Activated gamma-delta T cell treated with anti-CD3 and anti-CD28 coated beads, Interleukin-2, amount 50 U/mL, for 16 hours (primary cell): Measurements from ENCODE around the gene TMEM53.

Experiments
- DNase-seq: peaks from one replicate; pipeline ENCODE4 v3.0.0-alpha.2; 2020; ENCODE audit warnings: low read depth

TMEM53 gene

GRCh38 chr1:44628962-44629756, 45.1 kb downstream of the TMEM53 start:
- no peak for DNase-seq

- DNase-seq = no peak
Observed at GRCh38 chr1:44625348-44625747, 48.9 kb downstream of the TMEM53 start.

GRCh38 chr1:44624268-44624901, 49.9 kb downstream of the TMEM53 start:
- DNase-seq = no peak

- no peak for DNase-seq
Observed at GRCh38 chr1:44621841-44622286, 52.4 kb downstream of the TMEM53 start.

- DNase-seq = no peak
Observed at GRCh38 chr1:44620072-44620471, 54.2 kb downstream of the TMEM53 start.

GRCh38 chr1:44619261-44619900, 54.9 kb downstream of the TMEM53 start:
- no peak for DNase-seq

- no peak for DNase-seq
Observed at GRCh38 chr1:44617703-44618029, 56.6 kb downstream of the TMEM53 start.

GRCh38 chr1:44616991-44617702, 57.1 kb downstream of the TMEM53 start:
- no peak for DNase-seq

GRCh38 chr1:44616284-44616990, 57.8 kb downstream of the TMEM53 start:
- DNase-seq = no peak

- no peak for DNase-seq
Observed at GRCh38 chr1:44613941-44614340, 60.3 kb downstream of the TMEM53 start.

- no peak for DNase-seq
Observed at GRCh38 chr1:44611866-44612265, 62.4 kb downstream of the TMEM53 start.

- DNase-seq = no peak
Observed at GRCh38 chr1:44611419-44611818, 62.9 kb downstream of the TMEM53 start.

GRCh38 chr1:44610527-44611148, 63.6 kb downstream of the TMEM53 start:
- DNase-seq = no peak

- no peak for DNase-seq
Observed at GRCh38 chr1:44609768-44610526, 64.3 kb downstream of the TMEM53 start.

GRCh38 chr1:44609412-44609767, 64.9 kb downstream of the TMEM53 start:
- DNase-seq = no peak

- DNase-seq = no peak
Observed at GRCh38 chr1:44608141-44608540, 66.1 kb downstream of the TMEM53 start.

GRCh38 chr1:44606701-44607281, 67.5 kb downstream of the TMEM53 start:
- DNase-seq = no peak

- DNase-seq = no peak
Observed at GRCh38 chr1:44605914-44606615, 68.2 kb downstream of the TMEM53 start.

GRCh38 chr1:44604157-44604955, 69.9 kb downstream of the TMEM53 start:
- DNase-seq = no peak
